Measurements from ENCODE around the gene CADPS.

DNA sequence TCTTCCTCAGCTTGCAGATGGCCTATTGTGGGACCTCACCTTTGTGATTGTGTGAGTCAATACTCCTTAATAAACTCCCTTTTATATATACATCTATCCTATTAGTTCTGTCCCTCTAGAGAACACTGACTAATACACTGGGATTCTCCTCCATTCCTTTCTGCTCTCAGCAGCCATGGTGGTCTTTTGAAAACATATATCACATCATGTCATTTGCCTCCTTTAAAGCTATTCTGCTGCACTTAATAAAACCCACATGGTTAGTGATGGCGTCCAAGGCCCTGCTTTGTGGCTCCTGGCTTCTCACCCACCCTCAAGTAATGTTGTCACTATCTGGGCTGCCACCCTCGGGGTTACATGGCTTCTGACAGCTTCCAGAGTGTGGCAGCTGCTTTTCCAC is 169.5 kb downstream of the CADPS start:
- TF ChIP-seq, protein P1, sequence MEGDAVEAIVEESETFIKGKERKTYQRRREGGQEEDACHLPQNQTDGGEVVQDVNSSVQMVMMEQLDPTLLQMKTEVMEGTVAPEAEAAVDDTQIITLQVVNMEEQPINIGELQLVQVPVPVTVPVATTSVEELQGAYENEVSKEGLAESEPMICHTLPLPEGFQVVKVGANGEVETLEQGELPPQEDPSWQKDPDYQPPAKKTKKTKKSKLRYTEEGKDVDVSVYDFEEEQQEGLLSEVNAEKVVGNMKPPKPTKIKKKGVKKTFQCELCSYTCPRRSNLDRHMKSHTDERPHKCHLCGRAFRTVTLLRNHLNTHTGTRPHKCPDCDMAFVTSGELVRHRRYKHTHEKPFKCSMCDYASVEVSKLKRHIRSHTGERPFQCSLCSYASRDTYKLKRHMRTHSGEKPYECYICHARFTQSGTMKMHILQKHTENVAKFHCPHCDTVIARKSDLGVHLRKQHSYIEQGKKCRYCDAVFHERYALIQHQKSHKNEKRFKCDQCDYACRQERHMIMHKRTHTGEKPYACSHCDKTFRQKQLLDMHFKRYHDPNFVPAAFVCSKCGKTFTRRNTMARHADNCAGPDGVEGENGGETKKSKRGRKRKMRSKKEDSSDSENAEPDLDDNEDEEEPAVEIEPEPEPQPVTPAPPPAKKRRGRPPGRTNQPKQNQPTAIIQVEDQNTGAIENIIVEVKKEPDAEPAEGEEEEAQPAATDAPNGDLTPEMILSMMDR (conservative IDR thresholded peaks at IDR 0.05): no peak
- TF ChIP-seq ZFX (IDR thresholded peaks at IDR 0.05): no peak
